HepG2 (cell line): ENCODE results near the gene MAFB.

Experiments
- HMG20B ChIP-seq: conservative IDR thresholded peaks from 2 replicates; pipeline ENCODE4 v1.6.1; 2016; ENCODE audit warnings: missing genetic modification reagents, missing compliant biosample characterization
- HMGXB4 ChIP-seq, 2 experiments: sonication (generic) in 1 of 2; formaldehyde crosslinking in 1 of 2; IDR thresholded peaks; 2 replicates each; pipeline versions ENCODE4 v1.4.0 to v1.6.1; 2018 to 2020; ENCODE audit warnings: missing genetic modification reagents in 2 of 2, borderline replicate concordance in 1 of 2, low read depth in 1 of 2, mild to moderate bottlenecking in 1 of 2, missing biosample characterization in 1 of 2
- IRF2 ChIP-seq: IDR thresholded peaks from 2 replicates; pipeline ENCODE4 v1.6.1; 2018; ENCODE audit warnings: missing genetic modification reagents, missing compliant biosample characterization
- SMAD1 ChIP-seq: sonication (generic); formaldehyde crosslinking; IDR thresholded peaks from 2 replicates; pipeline ENCODE4 v1.4.0; 2020; ENCODE audit warnings: missing genetic modification reagents, low read depth, mild to moderate bottlenecking, borderline replicate concordance

- TF ChIP-seq HMGXB4 (CRISPR knock-in tag; IDR thresholded peaks at IDR 0.05; ENCODE audit: borderline replicate concordance in 1 of 2, low read depth in 1 of 2) (no peak), IRF2 (CRISPR knock-in tag) (no peak), SMAD1 (CRISPR knock-in tag) (no peak), HMG20B (CRISPR knock-in tag) (no peak)
Observed at GRCh38 chr20:40635971-40636370, 53.1 kb downstream of the MAFB start.
